ENCODE results near the gene PCDHGB3. TPM values are rescaled to one million over a fixed set of nuclear protein-coding genes. Genes with fewer than 3 reads are reported as not detected.
"Not testable (repeated sequence)": the region's sequence is repeated elsewhere in the genome, so short reads cannot be mapped to it uniquely, and the experiment has no call there.

The PCDHGB3 gene
- total RNA-seq, 4 donors from 2014 or later: 0.26 to 2.7 (median 2.2) TPM

- Histone ChIP-seq H3K9me3 (peaks cover 4 to 96% (median 86%) of the 10 kb centered on the region in 3 donors), H3K36me3 (peaks cover 0 to 8% (median 0%) of the 10 kb centered on the region in 3 donors), H3K4me1 (peaks cover 0 to 4% (median 0%) of the 10 kb centered on the region in 3 donors), H3K27ac (peak within 1 kb of the TSS in 1 of 4 donors; percentile 30), H3K4me3 (peak within 1 kb of the TSS; percentile 20 to 56 (median 36)), H3K27me3 (peaks cover 0 to 44% (median 0%) of the 10 kb centered on the region in 4 donors)
- WGBS, 2 donors: 20 to 27% methylated on average over 18 to 26 of the region's 31 CpGs
- TF ChIP-seq POLR2A (IDR thresholded peaks at IDR 0.05) (no peak), CTCF (IDR thresholded peaks at IDR 0.05) (peak in 4 of 6 experiments; percentile 36 to 64 (median 57))
- intact Hi-C loops (cut with DNase I): loop anchor here (10.0 kb wide), 2 partner anchors 112 to 142 kb away; no protein-coding TSS in a partner anchor
- no peak for DNase-seq
Observed at GRCh38 chr5:141412854-141413539, 43.0 kb downstream of the PCDHGB3 start, which contains the start of gene PCDHGA10. PCDHGA10 (plus strand) TSS chr5:141412987; CDS start chr5:141413176, 189 bp downstream.

- DNase-seq: no peak
- Histone ChIP-seq H3K4me3 (peak overlapping the region; percentile 20 to 56 (median 36)), H3K27me3 (peaks cover 0 to 39% (median 0%) of the 10 kb centered on the region in 4 donors), H3K4me1 (peaks cover 0 to 4% (median 0%) of the 10 kb centered on the region in 3 donors), H3K27ac (peak overlapping the region in 1 of 4 donors; percentile 30), H3K9me3 (peaks cover 4 to 96% (median 86%) of the 10 kb centered on the region in 3 donors), H3K36me3 (peaks cover 0 to 8% (median 0%) of the 10 kb centered on the region in 3 donors)
- intact Hi-C loops (cut with DNase I): loop anchor here (10.0 kb wide), 2 partner anchors 111 to 141 kb away; no protein-coding TSS in a partner anchor
- 21 to 25% methylated on average over 16 to 25 of the region's 25 CpGs for WGBS, 2 donors
- TF ChIP-seq POLR2A (IDR thresholded peaks at IDR 0.05) (no peak), CTCF (IDR thresholded peaks at IDR 0.05) (no peak)
Observed at GRCh38 chr5:141413540-141414069, 43.6 kb downstream of the PCDHGB3 start.

- DNase-seq, H3K4me3 ChIP-seq, H3K4me1 ChIP-seq, H3K27ac ChIP-seq: not testable (repeated sequence)
- Histone ChIP-seq H3K27me3 (peaks cover 0 to 38% (median 0%) of the 10 kb centered on the region in 4 donors), H3K9me3 (peaks cover 13 to 96% (median 86%) of the 10 kb centered on the region in 3 donors), H3K36me3 (peaks cover 0 to 14% (median 0%) of the 10 kb centered on the region in 3 donors)
- 23 to 32% methylated on average over 2 to 9 of the region's 46 CpGs for WGBS, 2 donors
- intact Hi-C loops (cut with DNase I): loop anchor here (10.0 kb wide), 2 partner anchors 110 to 140 kb away; no protein-coding TSS in a partner anchor
Observed at GRCh38 chr5:141414548-141415274, 44.7 kb downstream of the PCDHGB3 start.

GRCh38 chr5:141415275-141415618, 45.2 kb downstream of the PCDHGB3 start:
- intact Hi-C loops (cut with DNase I): loop anchor here (10.0 kb wide), 2 partner anchors 110 to 140 kb away; no protein-coding TSS in a partner anchor
- peaks cover 19 to 96% (median 85%) of the 10 kb centered on the region in 3 donors for H3K9me3 ChIP-seq
- H3K4me3 ChIP-seq, H3K27ac ChIP-seq, DNase-seq, H3K4me1 ChIP-seq: not testable (repeated sequence)
- WGBS, 2 donors: 23 to 28% methylated on average over 7 to 20 of the region's 24 CpGs
- peaks cover 0 to 16% (median 0%) of the 10 kb centered on the region in 3 donors for H3K36me3 ChIP-seq
- peaks cover 0 to 37% (median 0%) of the 10 kb centered on the region in 4 donors for H3K27me3 ChIP-seq

GRCh38 chr5:141417494-141418172, 47.6 kb downstream of the PCDHGB3 start, which contains the start of gene PCDHGB7:
PCDHGB7 (plus strand) TSS chr5:141417677; CDS start chr5:141417860, 183 bp downstream.
- TF ChIP-seq CTCF (IDR thresholded peaks at IDR 0.05): peak; percentile 23 to 67 (median 58)
- H3K4me1 ChIP-seq, DNase-seq, H3K36me3 ChIP-seq: not testable (repeated sequence)
- peak within 1 kb of the TSS in 3 of 4 donors; percentile 42 to 57 (median 45) for H3K4me3 ChIP-seq
- peak within 1 kb of the TSS in 2 of 4 donors; percentile 51 to 56 for H3K27ac ChIP-seq
- peaks cover 0 to 51% (median 0%) of the 10 kb centered on the region in 4 donors for H3K27me3 ChIP-seq
- H3K9me3 ChIP-seq: peaks cover 23 to 100% (median 94%) of the 10 kb centered on the region in 3 donors
- 20 to 22% methylated on average over 17 to 22 of the region's 47 CpGs for WGBS, 2 donors
- intact Hi-C loops (cut with DNase I): loop anchor here (10.0 kb wide), 2 partner anchors 107 to 137 kb away; no protein-coding TSS in a partner anchor

Measured in esophagus squamous epithelium (tissue), 5 donors.